K562 treated with DMSO at 1 percent for 48 hours (cell line): Measurements from ENCODE around the gene SOX14. TPM values are rescaled to one million over a fixed set of nuclear protein-coding genes. Genes with fewer than 3 reads are reported as not detected.

ENCODE experiments used
- total RNA-seq: library from RNA; unstranded; fragments of 300-600 nt; gene quantifications from 2 replicates; pipeline ENCODE4 v1.2.3, GENCODE V29; 2022; ENCODE audit warnings: low replicate concordance; ENCODE audit errors: extremely low read depth

SOX14 gene
- not detected in 2 replicates for total RNA-seq

DNA sequence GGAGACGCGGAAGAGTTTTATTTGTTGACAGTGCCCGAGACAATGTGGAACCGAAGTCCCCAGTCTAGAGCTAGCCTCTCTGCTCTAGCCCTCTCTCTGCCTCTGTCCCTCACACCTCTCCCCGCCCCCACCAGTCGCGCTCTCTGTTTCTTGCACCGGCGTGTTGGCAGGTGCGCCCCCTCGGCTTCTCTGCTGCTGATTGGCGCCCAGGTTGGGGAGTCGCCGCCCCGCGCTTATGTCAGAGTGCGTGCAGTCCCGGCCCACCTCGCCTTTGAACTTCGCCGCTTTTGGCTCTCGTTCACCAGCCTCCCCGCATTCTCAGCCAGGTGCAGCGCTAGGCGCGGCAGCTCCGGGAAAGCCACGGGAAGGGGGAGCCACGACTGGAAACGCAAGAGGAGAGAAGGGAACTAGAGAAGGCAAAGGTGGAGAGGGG is at the start of gene SOX14:
Gene SOX14 (plus strand): TSS at position 315 of the 433 bp plus-strand sequence. CDS start 470 bp downstream, outside the sequence.

Other genes with a start within 250 kb of the SOX14 start
- gene CLDN18, start 245.8 kb downstream of the SOX14 start, total RNA-seq, result not detected in 2 replicates